GM21723 (cell line): ENCODE measurements around the gene P2RY8.
"Not testable (repeated sequence)": the region's sequence is repeated elsewhere in the genome, so short reads cannot be mapped to it uniquely, and the experiment has no call there.

Experiments
- ATAC-seq: cut with Tn5 transposase; IDR thresholded peaks from one replicate; pipeline ENCODE4 v1.9.1; 2021; ENCODE audit warnings: mild to moderate bottlenecking, moderate library complexity; ENCODE audit not compliant: unreplicated experiment

Gene P2RY8

DNA sequence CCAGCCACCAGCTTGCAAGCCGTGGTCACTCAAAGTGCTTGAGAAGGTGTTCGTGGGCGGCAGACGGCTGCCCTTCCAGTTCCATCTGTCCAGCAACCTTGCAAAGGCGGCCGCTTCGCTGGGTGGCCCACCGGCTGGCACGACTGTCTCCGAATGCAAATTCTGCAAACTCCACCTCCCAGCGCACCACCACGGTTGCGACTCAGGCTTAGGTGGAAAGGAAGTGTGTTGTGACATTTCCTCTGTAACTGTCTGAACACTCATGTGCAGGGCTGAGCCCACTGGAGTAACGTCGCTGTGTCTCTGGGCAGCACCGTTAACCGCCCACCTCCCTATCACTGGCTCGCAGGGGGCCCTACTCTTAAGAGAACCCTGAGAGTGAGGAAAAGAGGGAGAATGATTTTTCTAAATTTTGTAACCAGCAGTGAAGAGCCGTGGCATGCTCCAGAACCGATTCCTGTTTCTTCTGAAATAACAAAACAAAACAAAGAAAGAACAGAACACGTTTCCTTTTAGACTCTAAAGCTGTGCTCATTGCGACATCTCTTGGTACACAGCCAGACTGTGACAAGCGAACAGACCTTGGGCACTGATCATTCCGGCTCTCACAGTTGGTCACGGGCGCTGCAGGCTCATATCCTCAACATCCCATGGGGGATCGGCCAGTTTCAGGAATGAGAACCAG lies at the start of gene P2RY8:
Gene P2RY8 (minus strand): TSS at position 155 of the 685 bp plus-strand sequence. CDS start 70,627 bp downstream, outside the sequence.
- peak; percentile 72 for ATAC-seq

- no peak for ATAC-seq
Observed at GRCh38 chrX:1584237-1585011, 47.4 kb upstream of the P2RY8 start.

- ATAC-seq: peak; percentile 67
Observed at GRCh38 chrX:1582686-1583437, 45.9 kb upstream of the P2RY8 start.

- no peak for ATAC-seq
Observed at GRCh38 chrX:1581132-1581531, 44.1 kb upstream of the P2RY8 start.

GRCh38 chrX:1578511-1579173 lies 41.7 kb upstream of the P2RY8 start:
- no peak for ATAC-seq

DNA sequence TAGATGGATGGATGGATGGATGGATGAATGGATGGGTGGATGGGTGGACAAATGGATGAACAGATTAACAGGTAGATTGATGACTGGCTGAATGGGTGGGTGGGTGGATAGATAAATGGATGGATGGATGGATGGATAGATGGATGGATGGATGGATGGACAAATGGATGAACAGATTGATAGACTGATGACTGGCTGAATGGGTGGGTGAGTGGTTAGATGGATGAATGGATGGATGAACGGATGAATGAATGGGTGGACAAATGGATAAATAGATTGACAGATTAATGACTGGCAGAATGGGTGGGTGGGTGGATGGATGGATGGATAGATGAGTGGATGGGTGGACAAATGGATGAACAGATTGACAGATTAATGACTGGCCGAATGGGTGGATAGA lies 40.9 kb upstream of the P2RY8 start:
- no peak for ATAC-seq

GRCh38 chrX:1576201-1576992 lies 39.4 kb upstream of the P2RY8 start:
- ATAC-seq: no peak

- not testable (repeated sequence) for ATAC-seq
Observed at GRCh38 chrX:1574181-1574580, 37.2 kb upstream of the P2RY8 start.

DNA sequence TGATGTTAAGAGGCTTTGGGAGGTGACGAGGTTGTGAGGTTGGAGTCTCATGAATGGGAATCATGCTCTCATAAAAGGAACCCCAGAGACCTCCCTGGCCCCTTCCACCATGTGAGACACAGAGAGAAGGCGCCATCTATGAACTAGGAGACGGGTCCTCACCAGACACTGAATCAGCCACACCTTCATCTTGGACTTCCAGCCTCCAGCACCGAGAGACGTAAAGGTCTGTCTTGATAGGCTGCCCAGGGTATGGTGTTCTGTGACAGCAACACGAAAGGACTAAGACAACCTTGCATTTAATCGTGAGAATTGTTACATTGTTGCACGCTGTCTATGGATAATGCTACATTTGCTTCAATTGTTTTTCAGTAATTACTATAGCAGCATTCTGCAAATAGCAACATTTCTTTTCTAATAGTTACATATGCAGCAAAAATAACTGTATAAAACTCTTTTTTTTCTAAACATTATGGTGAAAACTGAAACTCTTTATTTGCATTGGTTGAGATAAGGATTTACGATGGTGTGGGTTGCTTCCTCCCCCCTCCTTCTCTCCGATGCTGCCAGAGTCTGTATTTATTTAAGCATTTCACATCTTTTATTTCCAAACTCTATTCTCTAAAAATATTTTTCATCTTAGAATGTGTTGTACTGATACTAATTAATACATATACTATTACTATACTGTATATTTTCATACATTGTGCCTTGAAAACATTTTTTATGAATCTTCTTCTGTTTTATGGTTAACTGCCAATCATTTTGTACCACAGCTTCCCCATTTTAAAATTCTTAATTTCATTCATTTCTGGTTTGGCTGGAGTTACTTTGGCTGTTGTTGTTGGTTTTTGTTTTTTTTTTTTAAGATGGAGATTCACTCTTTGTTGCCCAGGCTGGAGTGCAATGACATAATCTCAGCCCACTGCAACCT lies 28.0 kb upstream of the P2RY8 start:
- peak; percentile 81 for ATAC-seq

- not testable (repeated sequence) for ATAC-seq
Observed at GRCh38 chrX:1564077-1564476, 27.1 kb upstream of the P2RY8 start.

GRCh38 chrX:1561164-1561563 lies 24.2 kb upstream of the P2RY8 start:
- ATAC-seq: no peak

DNA sequence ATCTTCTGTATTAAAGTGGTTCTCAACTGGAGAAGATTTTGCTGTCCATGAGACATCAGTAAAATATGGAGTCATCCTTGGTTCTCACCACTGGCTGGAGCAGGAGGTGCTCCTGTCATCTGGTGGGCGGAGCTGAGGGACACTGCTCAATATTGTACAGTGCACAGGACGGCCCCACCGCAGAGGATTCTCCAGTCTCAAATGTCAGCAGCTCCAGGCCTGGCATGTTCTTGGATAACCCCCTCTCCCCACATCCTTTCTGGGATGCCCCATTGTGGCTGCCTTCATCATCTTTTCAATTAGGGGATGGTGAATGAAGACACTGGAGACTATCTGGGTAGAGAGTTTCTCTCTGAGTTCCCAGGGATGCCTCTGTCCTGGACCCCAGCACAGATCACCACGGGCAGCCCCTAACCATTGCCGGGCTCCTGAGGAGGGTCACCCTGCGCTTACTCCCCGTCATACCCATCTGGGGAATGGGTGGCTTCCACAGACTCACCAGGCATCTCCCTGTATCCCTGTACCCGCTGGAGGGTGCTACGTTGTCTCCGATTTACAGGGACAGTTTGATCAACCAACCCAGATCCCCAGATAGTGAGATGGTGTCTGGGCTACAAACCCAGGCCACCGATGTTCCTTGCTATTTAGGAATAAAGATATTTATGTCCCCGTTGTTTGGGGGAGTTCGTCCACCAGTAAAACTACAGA lies 21.9 kb upstream of the P2RY8 start:
- no peak for ATAC-seq

DNA sequence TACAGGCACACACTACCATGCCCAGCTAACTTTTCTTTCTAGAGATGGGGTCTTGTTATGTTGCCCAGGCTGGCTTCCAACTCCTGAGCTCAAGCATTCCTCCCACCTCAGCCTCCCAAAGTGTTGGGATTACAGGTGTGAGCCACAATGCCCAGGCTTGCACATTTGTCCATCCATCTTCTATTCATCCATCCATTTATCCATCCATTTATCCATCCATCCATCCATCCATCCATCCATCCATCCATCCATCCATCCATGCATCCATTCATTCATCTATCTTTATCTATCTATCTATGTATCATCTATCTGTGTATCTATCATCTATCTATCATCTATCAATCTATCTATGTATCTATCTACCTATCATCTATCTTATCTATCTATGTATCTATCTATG lies 20.5 kb upstream of the P2RY8 start:
- ATAC-seq: not testable (repeated sequence)

DNA sequence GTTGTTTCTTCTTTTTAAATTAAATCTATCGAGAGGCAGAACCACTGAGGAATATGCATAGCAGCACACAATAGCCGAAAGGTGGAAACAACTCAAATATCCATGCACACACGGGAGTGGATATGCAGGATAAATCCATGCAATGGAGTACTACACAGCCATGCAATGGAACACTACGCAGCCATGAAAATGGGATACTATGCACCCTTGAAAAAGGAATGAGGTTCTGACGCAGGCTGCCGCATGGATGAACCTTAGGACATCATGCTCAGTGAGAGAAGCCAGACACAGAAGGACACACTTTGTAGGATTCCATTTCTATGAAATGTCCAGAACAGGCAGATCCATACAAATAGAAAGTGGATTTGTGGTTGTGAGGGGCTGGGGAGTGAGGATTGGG lies 18.4 kb upstream of the P2RY8 start:
- ATAC-seq: no peak

DNA sequence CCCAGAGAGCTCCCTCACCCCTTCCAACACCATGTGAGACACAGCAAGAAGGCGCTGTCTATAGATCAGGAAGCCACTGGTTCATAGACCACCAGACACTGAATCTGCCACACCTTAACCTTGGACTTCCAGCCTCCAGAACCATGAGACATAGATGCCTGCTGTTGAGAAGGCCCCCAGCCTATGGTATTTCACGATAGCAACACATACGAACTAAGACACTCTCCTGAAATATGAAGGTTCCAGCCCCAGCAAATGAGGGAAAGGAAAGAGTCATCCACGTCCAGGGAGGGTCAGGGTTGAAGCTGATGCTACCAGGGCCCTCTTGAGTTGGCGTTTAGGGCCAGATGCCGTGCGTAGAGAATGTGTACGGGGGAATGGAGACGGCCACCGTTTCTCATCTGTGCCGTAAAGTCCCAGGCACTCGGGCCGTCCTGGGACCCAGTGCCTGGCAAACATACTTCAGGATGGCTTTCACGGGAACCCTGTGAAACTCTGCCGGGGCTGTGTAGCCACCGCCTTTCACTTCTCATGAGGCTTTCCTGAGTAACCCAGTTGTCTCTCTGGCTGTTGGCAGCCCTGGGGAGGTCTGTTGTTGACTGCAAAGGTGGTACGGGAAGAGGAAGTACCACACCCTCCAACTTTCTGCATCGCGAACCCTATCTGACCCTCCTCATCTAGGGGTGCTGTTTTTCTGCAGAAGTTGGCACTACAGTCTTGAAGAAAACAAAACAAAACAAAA lies 17.7 kb upstream of the P2RY8 start:
- ATAC-seq: no peak

- no peak for ATAC-seq
Observed at GRCh38 chrX:1551959-1552546, 15.1 kb upstream of the P2RY8 start.

- no peak for ATAC-seq
Observed at GRCh38 chrX:1546691-1547251, 9.8 kb upstream of the P2RY8 start.
